HG02759 (cell line): ENCODE measurements around the gene BABAM1.
A peak's percentile ranks its signal among the peaks of the same experiment; 100 is the strongest.
"Not testable (repeated sequence)": the region's sequence is repeated elsewhere in the genome, so short reads cannot be mapped to it uniquely, and the experiment has no call there.

Source experiments
- ATAC-seq: cut with Tn5 transposase; IDR thresholded peaks from one replicate; pipeline ENCODE4 v1.9.1; 2021; ENCODE audit warnings: mild to moderate bottlenecking, moderate library complexity; ENCODE audit not compliant: unreplicated experiment

BABAM1 gene

DNA sequence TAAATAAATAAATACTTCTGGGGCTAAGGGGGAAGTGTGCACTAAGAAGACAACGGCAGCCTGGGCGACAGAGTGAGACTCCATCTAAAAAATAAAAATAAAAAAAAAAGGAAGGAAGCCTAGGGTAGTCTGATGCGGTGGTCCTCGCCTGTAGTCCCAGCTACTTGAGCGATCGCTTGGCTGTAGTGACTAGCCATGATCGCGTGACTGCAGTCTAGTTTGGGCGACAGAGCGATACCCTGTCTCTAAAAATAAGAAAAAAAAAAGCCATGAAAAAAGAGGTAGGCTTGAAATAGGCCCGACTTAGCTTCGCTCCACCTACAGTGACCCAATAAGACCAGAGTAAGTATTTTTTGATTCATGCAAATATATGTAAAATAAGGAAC, 661 bp upstream of the BABAM1 start:
- no peak for ATAC-seq

- ATAC-seq: no peak
Measured at GRCh38 chr19:17268754-17269153, 1.5 kb downstream of the BABAM1 start.

DNA sequence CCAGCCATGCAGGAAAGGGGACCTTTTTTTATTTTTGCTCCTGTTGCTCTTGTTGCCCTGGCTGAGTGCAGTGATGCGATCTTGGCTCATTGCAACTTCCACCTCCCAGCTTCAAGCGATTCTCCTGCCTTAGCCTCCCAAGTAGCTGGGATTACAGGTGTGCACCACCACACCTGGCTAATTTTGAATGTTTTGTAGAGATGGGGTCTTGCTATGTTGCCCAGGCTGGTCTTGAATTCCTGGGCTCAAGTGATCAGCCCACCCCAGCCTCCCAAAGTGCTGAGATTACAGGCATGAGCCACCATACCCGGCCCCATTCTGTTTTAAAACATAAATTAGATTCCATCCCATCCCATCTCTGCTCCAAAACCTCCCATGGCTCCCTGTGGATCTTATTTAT, 7.6 kb downstream of the BABAM1 start:
- not testable (repeated sequence) for ATAC-seq

DNA sequence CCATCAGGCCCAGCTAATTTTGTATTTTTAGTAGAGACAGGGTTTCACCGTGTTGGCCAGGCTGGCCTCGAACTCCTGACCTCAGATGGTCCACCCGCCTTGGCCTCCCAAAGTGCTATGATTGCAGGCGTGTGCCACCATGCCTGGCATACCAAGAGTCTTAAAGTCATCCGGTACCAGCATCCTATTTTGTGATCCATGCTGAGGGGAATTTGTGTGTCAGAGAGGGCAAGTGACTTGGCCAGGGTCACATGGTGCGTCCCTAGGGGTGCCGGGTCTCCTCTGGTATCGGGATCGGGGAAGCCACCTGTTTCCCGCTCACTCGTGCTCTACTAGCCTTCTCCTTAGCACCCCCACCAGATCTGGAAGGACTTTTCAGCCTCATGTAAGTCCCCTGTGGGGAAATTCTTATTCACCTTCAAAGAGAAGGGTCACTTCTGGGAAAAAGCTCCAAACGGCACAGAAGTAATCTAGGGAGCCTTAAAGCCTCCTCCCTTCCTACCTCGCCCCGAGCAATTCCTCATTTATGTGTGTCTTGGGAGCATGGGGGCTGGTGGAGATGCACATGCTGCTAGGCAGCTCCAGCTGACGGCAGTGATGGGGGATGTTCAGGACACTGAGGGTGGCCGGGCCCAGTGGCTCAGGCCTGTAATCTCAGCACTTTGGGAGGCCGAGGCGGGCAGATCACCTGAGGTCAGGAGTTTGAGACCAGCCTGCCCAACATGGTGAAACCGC, 8.4 kb downstream of the BABAM1 start:
- ATAC-seq: no peak

DNA sequence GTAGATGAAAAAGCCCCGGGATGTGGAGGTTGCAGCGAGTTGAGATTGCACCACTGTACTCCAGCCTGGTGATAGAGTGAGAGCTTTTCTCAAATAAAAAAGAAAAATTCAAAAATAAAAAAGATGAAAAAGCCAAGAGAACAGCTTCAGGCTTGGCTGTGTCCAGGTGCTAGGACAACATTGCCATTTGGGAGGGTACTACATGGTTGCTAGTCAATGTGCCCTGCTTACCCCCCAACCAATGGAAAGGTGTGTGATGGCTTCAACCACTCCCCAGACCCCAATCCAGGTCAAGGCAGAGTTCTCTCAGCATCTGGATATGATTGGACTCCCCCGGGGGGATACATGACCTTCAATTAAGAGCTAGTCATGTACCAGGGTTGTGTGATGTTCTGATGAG, 12.2 kb downstream of the BABAM1 start:
- no peak for ATAC-seq

DNA sequence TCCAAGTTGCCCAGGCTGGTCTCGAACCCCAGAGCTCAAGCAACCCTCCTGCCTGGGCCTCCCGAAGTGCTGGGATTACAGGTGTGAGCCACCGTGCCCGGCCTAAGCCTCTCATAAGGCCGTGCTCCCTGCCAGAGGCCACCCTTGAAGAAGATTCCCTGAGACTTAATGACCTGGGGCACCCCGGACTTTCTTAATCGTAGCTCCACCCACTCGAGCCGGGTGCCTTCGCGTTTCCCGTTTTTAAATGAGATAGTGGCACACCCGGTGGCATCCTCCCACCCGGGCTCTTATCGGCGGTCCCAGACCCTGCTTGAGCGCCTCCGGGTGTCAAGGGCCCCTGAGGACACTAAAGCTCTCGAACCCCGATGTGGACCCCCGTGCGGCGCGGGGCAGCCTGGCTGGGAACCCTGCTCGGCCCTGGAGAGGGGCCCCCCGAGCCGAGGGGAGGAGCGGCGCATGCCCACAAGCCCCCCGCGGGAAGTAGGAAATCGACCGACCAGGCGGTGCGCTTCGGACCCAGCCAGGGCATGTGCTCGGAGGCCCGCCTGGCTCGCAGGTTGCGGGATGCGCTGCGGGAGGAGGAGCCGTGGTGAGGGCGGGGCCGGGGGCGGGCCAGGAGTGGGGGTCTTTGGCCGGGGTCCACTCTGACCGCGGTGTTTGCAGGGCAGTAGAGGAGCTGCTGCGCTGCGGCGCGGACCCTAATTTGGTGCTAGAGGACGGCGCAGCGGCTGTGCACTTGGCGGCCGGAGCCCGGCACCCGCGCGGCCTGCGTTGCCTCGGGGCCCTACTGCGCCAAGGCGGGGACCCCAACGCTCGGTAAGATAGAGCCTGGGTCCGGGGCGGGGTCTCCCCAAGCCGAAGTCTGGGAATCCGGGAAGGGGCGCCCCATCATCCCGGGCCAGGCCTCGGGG, 14.4 kb downstream of the BABAM1 start, which contains the start of gene ANKLE1:
ANKLE1 (plus strand) TSS at position 511 of the 914 bp plus-strand sequence; CDS start at position 531, 20 bp downstream.
- ATAC-seq: peak; percentile 56

- ATAC-seq: peak; percentile 74
Measured at GRCh38 chr19:17282488-17283125, 15.4 kb downstream of the BABAM1 start.

DNA sequence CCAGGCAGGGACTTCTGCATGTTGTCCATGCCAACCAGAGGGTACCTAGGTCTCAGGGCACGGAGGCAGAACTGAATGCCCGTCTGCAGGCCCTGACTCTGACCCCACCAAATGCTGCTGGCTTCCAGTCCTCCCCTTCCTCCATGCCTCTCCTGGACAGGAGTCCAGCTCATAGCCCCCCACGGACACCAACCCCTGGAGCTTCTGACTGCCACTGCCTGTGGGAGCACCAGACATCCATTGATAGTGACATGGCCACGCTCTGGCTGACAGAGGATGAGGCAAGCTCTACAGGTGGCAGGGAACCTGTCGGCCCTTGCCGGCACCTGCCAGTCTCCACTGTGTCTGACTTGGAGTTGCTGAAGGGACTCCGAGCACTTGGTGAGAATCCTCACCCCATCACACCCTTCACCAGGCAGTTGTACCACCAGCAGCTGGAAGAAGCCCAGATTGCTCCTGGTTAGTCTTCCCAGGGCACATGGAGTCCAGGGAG, 16.3 kb downstream of the BABAM1 start:
- no peak for ATAC-seq

DNA sequence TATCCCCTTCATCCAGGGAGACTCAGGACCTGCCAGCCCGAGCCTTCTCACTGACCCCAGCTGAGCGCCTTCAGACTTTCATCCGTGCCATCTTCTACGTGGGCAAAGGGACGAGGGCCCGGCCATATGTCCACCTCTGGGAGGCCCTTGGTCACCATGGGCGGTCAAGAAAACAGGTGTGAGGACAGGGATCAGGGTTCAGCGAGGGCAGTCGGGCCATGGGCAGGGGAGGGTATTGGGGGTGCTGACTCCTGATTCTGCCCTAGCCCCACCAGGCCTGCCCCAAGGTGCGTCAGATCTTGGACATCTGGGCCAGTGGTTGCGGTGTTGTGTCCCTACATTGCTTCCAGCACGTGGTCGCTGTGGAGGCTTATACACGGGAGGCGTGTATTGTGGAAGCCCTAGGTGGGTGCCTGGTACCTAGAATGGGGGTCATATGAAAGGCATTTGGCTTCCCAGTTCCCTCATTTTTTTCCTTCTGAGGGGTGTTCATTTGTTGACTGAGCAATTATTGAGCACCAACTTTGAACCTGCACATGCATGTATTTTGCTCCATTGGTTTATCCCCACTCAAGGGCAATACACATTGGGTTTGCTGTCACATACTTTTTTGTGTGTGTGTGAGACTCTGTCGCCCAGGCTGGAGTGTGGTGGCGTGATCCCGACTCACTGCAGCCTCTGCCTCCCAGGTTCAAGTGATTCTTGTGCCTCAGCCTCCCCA, 18.3 kb downstream of the BABAM1 start:
- ATAC-seq: no peak

- no peak for ATAC-seq
Measured at GRCh38 chr19:17286263-17286662, 19.0 kb downstream of the BABAM1 start.

- ATAC-seq: no peak
Measured at GRCh38 chr19:17286752-17287151, 19.5 kb downstream of the BABAM1 start.

DNA sequence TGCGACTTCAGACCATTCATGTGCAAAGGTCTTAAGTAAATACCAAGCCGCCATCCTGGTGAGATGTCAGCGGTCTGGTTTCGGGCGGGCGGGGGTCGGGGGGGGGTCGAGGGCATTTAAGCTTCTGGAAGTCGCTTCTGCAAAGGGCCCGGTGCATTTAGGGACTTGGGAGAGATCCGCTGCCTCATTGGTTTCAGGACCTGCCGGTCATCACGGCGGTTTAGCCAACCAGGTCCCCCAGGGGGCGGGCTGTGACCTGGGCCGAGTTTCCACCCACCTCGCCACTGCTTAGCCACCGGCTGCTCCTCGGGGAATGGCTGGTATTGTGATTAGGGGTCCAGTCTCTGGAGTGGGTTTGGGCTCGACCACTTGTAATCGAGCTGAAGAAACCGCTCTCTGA, 22.2 kb downstream of the BABAM1 start:
- no peak for ATAC-seq

DNA sequence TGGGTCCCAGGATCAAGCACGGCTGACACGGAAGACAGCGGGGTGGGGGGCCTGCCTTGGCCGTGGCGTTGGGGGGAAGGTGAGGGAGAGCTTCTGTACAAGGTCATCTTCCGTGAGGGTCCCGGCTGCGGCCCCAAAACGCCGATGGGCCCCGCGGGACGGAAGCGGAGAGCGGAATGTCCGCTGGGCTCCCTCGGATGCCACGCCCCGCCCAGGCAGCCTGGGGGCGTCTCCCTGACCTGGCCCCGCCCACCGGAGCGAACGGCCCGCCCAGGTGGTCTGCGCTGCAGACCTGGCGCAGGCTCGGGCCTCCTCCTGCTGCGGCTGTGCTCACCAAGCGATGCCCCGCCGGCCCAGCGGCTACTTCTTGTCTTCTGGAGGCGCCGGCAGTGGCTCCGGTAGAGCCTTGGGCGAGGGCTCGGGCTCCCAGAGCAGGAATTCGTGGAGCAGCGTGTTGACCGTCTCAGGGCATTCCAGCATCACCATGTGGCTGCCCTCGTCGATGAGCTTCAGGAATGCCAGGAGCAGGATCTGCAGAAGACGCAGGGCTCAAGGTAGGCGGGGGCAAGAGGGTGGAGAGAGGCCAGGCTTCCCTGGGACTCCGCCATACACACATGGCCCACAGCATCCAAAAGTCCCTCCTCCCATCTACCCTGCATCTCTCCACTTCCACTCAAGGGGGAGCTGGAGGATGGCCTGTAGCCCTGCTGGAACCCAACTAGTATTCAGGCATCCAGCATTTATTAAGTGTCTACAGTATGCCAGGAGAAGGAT, 25.2 kb downstream of the BABAM1 start:
- ATAC-seq: peak; percentile 84

- ATAC-seq: no peak
Measured at GRCh38 chr19:17293605-17294004, 26.4 kb downstream of the BABAM1 start.

GRCh38 chr19:17294051-17294891, 27.0 kb downstream of the BABAM1 start:
- ATAC-seq: no peak

- not testable (repeated sequence) for ATAC-seq
Measured at GRCh38 chr19:17295551-17295950, 28.3 kb downstream of the BABAM1 start.

DNA sequence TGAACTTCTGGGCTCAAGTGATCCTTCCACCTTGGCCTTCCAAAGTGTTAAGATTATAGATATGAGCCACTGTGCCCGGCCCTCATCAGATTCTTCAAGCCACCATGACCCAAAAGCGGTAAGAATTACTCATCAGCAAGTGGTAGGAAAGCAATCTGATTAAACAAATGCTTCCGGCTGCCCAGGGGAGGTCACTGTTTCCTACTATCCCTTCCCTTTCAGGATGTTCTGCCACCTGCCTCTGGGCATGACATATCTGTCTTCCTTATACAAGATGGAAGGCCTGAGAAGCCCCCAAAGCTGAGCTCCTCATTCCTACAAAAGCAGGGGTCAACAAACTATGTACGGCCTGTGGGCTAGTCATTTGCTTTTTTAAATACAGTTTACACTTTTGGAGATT, 29.0 kb downstream of the BABAM1 start:
- ATAC-seq: no peak

- no peak for ATAC-seq
Measured at GRCh38 chr19:17296976-17297375, 29.7 kb downstream of the BABAM1 start.
